HG03108 (cell line): ENCODE data around the gene RASIP1.
"Not testable (repeated sequence)": the region's sequence is repeated elsewhere in the genome, so short reads cannot be mapped to it uniquely, and the experiment has no call there.

Source experiments
- ATAC-seq: cut with Tn5 transposase; IDR thresholded peaks from one replicate; pipeline ENCODE4 v1.9.1; 2021; ENCODE audit warnings: moderate library complexity; ENCODE audit not compliant: unreplicated experiment

Gene RASIP1

DNA sequence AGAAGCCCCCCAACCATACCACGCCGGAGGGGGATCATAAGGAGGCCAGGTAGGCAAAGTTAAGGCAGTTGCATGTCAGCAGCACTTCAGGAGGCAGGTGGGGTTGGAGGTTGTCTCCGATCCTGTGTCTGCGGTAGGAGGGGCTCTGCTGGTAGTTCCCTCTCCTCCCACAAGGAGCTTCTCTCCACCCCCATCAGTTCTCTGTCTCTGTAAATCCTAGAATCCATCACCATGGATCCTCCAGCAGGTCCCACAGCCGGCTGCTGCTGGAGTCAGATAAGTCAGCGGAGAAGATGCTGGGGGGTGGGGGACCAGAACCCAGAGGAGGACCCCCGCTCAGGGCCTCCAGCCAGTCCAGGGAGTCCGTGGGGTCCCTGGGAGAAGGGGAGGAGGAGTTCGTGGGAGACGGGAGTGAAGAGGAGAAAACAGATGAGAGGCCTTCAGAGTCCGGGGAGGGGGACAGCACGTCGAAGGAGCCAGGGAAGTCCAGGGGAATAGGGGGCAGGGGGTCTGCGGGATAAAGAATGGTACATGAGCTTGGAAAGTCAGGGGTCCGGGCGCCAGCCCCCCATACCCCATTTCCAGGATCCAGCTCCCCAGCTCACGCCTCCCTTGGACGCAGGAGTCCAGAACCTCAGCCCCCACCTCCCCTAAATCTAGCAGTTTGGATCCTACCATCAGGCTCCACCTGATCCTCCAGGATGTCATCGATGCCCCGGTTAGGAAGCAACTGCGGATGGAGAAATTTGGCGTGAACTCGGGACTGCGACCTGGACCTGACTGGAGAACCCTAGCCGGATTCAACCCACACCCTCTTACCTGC, 27.2 kb downstream of the RASIP1 start:
- no peak for ATAC-seq

DNA sequence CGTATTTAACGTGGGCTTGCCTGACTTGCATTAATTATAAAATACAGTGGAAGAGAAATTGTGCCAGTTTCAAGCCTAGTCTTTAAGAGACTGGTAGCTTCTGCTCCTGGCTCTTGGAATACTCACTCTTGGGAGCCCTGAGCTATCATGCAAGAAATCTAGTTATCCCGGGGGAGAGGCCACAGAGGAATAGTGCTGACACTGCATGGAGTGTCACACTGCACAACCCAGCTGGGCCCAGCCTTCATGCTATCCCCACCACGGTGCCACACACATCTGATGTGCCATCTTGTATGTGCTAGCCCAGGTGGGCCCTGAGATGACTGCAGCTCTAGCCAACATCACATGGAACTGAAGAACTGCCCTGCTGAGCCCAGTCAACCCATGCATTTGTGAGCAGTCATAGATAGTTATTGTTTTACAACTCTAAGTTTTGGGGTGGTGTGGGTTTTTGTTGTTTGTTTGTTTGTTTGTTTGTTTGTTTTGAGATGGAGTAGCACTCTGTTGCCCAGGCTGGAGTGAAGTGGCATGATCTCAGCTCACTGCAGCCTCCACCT, 29.2 kb downstream of the RASIP1 start:
- ATAC-seq = no peak

DNA sequence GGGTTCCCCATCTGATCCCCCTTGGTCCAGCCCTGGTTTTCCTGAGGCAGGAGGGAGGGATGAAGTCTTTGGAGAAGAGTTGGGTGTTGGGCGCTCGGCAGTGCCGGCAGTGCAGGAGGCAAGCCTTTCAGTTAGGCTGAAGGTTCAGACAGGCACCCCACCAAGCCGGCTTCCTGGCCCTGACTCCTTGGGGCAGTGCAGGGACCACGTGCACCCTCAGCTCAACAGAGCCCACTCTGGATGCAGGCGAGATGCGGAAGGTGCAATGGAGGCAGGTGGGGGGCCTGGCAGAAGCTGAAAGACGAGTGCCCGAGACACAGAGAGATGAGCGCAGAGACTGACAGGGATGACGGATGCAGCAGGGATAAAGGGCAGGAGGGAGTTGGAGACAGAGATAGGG, 31.9 kb downstream of the RASIP1 start:
- ATAC-seq = no peak

DNA sequence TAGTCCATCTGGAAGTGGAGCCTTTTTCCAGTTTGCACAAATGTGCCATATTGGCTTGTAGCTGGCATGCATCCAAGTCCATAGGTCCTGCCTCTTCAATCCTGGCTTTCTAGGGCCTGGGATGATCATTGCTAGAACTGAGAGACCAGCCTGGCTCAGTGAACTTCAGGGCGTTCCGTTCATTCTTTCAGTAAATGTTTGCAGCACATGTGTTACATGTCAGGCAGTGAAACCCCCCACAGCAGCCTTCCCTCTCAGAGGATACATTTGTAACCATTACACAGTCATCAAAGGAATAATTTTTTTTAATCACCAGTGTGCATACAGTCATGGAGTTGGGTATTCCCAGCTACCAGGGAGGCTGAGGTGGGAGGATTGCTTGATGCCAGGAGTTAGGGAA, 35.0 kb downstream of the RASIP1 start:
- ATAC-seq = no peak

GRCh38 chr19:48703316-48703715, 37.1 kb downstream of the RASIP1 start:
- ATAC-seq = no peak

DNA sequence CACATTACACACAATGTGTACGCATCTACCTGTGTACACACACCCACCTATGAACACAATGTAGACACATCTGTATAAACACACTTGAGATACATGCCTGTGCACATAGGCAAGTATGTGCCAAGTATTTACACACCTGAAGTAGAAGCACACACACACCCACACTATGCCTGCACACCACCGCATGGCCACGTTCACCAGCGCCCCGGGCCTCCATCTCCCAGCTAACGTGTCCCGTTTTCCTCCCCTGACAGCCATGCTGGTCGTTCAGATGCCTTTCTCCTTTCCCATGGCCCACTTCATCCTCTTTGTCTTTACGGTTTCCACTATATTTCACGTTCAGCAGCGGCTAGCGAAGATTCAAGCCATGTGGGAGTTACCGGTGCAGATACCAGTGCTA, 37.7 kb downstream of the RASIP1 start:
- no peak for ATAC-seq

GRCh38 chr19:48698046-48698445, 42.4 kb downstream of the RASIP1 start:
- no peak for ATAC-seq

DNA sequence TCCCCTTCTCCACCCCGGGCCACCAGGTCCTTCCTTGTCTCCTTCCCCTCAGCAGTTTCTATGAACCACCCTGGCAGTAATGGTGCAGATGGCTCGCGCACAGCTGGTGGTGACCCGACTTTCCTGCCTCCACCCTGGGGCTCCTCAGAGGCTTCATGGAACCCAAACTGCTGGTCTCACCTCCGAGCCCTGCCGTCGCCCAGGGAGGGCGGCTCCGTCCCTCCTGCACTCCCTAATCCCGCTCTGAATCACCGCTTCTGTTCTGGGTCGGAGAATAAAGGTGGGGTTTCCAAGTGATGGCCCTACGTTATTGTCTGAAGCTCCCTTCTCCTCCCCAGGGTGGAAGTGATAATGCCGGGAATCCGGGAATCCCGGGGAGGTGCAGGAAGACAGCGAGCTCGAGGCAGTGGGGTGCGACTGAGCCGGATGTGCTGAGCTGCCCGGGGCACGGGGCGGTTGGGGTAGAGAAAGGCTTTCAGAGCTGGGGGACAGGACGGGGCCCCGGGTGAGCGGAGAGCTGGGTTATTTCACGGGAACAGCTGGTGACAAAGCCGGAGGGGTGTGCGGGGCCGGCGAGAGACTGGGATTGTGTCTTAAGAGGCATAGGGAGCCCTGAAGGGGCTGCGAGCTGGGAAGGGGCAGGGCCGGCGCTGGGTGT, 43.9 kb downstream of the RASIP1 start:
- no peak for ATAC-seq

- no peak for ATAC-seq
These were observed 44.6 kb downstream of the RASIP1 start, which contains the start of gene FUT2 for GRCh38 chr19:48695743-48696352. Gene FUT2 (plus strand): TSS chr19:48695971. CDS start chr19:48702957, 6,986 bp downstream.

DNA sequence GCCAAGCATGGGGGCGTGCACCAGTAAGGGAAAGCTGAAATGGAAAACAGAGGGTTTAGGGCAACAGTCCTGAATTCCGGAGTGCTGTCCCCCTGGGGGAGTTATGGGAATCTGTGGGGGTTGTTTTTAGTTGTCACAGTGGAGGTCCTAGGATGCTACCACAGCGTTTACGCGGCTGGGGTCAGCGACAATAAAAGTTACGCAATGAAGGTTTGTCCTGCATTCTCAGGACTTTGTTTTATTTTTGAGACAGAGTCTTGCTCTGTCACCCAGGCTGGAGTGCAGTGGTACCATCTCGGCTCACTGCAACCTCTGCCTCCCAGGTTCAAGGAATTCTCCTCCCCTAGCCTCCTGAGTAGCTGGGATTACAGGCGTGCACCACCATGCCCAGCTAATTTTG, 46.8 kb downstream of the RASIP1 start:
- ATAC-seq = not testable (repeated sequence)

DNA sequence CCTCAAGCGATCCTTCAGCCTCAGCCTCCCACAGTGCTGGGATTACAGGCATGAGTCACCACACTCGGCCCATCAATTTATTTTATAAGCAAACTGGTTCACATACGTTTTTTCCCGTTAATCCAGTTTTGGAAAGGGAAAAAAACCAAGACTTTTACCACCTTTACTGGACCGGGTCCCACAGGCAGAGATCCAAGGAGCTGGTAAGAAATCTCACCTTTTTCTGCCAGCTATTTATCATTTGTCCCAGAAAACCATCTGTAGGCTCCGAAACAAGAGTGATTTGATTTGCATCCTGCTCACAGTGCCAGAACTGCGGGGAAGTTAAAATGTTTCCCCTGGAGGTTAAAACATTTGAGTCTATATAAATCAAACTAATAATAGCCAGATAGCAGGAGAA, 51.0 kb downstream of the RASIP1 start:
- ATAC-seq = no peak

- no peak for ATAC-seq
These were observed 52.6 kb downstream of the RASIP1 start for GRCh38 chr19:48687776-48688175.

GRCh38 chr19:48686637-48687036, 53.8 kb downstream of the RASIP1 start:
- ATAC-seq = not testable (repeated sequence)

GRCh38 chr19:48686088-48686487, 54.3 kb downstream of the RASIP1 start:
- ATAC-seq = no peak

DNA sequence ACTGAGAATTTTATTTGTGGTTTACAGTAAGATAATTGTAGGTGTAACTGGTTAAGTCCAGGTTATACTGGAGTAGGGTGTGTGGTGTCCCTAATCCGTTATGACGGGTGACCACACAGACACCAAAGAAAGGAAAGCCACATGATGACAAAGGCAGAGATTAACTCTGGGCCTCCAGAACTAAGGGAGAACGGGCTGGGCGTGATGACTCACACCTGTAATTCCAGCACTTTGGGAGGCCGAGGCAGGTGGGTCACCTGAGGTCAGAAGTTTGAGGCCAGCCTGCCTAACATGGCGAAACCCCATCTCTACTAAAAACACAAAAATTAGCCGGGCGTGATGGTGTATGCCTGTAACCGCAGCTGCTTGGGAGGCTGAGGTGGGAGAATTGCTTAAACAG, 54.8 kb downstream of the RASIP1 start:
- ATAC-seq = no peak

DNA sequence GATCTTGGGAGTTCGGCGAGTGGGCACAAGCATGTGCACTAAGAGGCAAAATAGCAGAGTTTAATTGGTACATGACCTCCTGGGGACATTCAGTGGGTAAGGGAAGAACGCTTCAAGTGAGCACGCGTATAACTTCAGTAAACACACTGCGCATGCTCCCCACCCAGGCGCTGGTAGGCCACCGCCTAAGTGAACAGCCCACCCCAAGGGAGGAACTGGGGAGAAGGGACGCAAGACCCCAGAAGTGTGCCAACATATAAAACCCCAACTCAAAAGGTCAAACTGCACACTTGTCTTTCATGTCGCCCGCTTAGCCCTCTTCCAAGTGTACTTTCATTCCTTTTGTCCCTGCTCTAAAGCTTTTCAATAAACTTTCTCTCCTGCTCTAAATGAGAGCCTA, 57.1 kb downstream of the RASIP1 start:
- no peak for ATAC-seq

- ATAC-seq = no peak
These were observed 59.3 kb downstream of the RASIP1 start for GRCh38 chr19:48681127-48681470.

GRCh38 chr19:48680436-48681126, 59.8 kb downstream of the RASIP1 start:
- no peak for ATAC-seq

DNA sequence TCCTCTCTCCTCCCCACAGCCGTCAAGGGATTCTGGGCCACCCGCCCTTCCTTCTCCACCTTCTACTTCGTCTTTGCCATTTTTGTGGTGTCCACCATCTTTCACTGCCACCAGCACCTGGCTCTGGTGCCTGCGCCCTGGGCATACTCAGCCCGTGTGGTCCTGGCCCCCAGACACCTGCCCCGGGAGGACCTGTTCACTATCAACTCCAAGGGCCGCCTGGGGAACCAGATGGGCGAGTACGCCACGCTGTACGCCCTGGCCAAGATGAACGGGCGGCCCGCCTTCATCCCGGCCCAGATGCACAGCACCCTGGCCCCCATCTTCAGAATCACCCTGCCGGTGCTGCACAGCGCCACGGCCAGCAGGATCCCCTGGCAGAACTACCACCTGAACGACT, 60.4 kb downstream of the RASIP1 start:
- ATAC-seq = not testable (repeated sequence)

- ATAC-seq = no peak
These were observed 62.2 kb downstream of the RASIP1 start for GRCh38 chr19:48678201-48678600.

- no peak for ATAC-seq
These were observed 63.5 kb downstream of the RASIP1 start for GRCh38 chr19:48676887-48677286.
